ENCODE results near the gene PHOX2A.

Gene PHOX2A

GRCh38 chr11:72189455-72190250 lies 54.3 kb downstream of the PHOX2A start:
- in situ Hi-C loops (cut with MboI; ENCODE audit: low sequenced_read_pairs), result no loop called here

Data from HL-60/S4 treated with phorbol 12-myristate 13-acetate at 8.2 ng/mL for 4 days and 3 days (cell line).